H9 (cell line): ENCODE data around the gene SHTN1. TPM values are rescaled to one million over a fixed set of nuclear protein-coding genes. Genes with fewer than 3 reads are reported as not detected.
A peak's percentile ranks its signal among the peaks of the same experiment; 100 is the strongest.

ENCODE experiments used
- DNase-seq: peaks from one replicate; pipeline ENCODE4 v3.0.0-alpha.2; 2017
- H2AFZ ChIP-seq: one replicate; pipeline ENCODE4 v1.6.1; 2013; ENCODE audit warnings: mild to moderate bottlenecking, low read length, control low read depth, moderate library complexity
- H2AK5ac ChIP-seq: 2 replicates; pipeline ENCODE4 v1.6.1; 2013; ENCODE audit warnings: low read length, control low read depth, mixed read lengths; ENCODE audit not compliant: insufficient read length
- H2BK120ac ChIP-seq: one replicate; pipeline ENCODE4 v1.6.1; 2013; ENCODE audit warnings: low read depth, mild to moderate bottlenecking, low read length, control low read depth, inconsistent platforms; ENCODE audit not compliant: poor library complexity, severe bottlenecking
- H2BK12ac ChIP-seq: 2 replicates; pipeline ENCODE4 v1.6.1; 2013; ENCODE audit warnings: low read length, control low read depth, mixed read lengths, low read depth; ENCODE audit not compliant: insufficient read length
- H2BK15ac ChIP-seq: 2 replicates; pipeline ENCODE4 v1.6.1; 2013; ENCODE audit warnings: low read depth, low read length, control low read depth
- H2BK20ac ChIP-seq: one replicate; pipeline ENCODE4 v1.6.1; 2013; ENCODE audit warnings: low read depth, mild to moderate bottlenecking, low read length, control low read depth, inconsistent platforms; ENCODE audit not compliant: poor library complexity, severe bottlenecking
- H2BK5ac ChIP-seq: 2 replicates; pipeline ENCODE4 v1.6.1; 2013; ENCODE audit warnings: low read length, control low read depth, mixed read lengths; ENCODE audit not compliant: insufficient read length
- H3K14ac ChIP-seq: 2 replicates; pipeline ENCODE4 v1.6.1; 2013; ENCODE audit warnings: low read length, control low read depth; ENCODE audit not compliant: insufficient read depth
- H3K18ac ChIP-seq: 2 replicates; pipeline ENCODE4 v1.6.1; 2013; ENCODE audit warnings: low read depth, mild to moderate bottlenecking, mixed read lengths, low read length, control low read depth; ENCODE audit not compliant: insufficient read length
- H3K23ac ChIP-seq: 2 replicates; pipeline ENCODE4 v1.6.1; 2013; ENCODE audit warnings: low read length, control low read depth, mixed read lengths, low read depth; ENCODE audit not compliant: insufficient read length
- H3K23me2 ChIP-seq: 2 replicates; pipeline ENCODE4 v1.6.1; 2013; ENCODE audit warnings: low read depth, mild to moderate bottlenecking, mixed read lengths, low read length, control low read depth; ENCODE audit not compliant: insufficient read length, poor library complexity, severe bottlenecking
- H3K27ac ChIP-seq: 2 replicates; pipeline ENCODE4 v1.5.1; 2013; ENCODE audit warnings: low read length, control low read depth, mixed read lengths, low read depth; ENCODE audit not compliant: insufficient read length
- H3K27me3 ChIP-seq: 2 replicates; pipeline ENCODE4 v1.6.1; 2013; ENCODE audit warnings: low read length, control low read depth, inconsistent platforms; ENCODE audit not compliant: insufficient read depth
- H3K4ac ChIP-seq: 2 replicates; pipeline ENCODE4 v1.6.1; 2013; ENCODE audit warnings: low read depth, mild to moderate bottlenecking, control low read depth, inconsistent platforms, low read length, moderate library complexity
- H3K4me1 ChIP-seq: 2 replicates; pipeline ENCODE4 v1.6.1; 2013; ENCODE audit warnings: low read length, control low read depth, inconsistent platforms; ENCODE audit not compliant: insufficient read depth
- H3K4me2 ChIP-seq: 2 replicates; pipeline ENCODE4 v1.6.1; 2013; ENCODE audit warnings: low read length, control low read depth, mixed read lengths; ENCODE audit not compliant: insufficient read length, insufficient read depth
- H3K56ac ChIP-seq: 2 replicates; pipeline ENCODE4 v1.6.1; 2013; ENCODE audit warnings: low read depth, mild to moderate bottlenecking, mixed read lengths, low read length, control low read depth; ENCODE audit not compliant: insufficient read length
- H3K79me1 ChIP-seq: 2 replicates; pipeline ENCODE4 v1.6.1; 2013; ENCODE audit warnings: low read depth, mild to moderate bottlenecking, moderate library complexity, low read length, control low read depth, inconsistent platforms; ENCODE audit not compliant: insufficient read depth, poor library complexity, severe bottlenecking
- H3K79me2 ChIP-seq: 2 replicates; pipeline ENCODE4 v1.6.1; 2013; ENCODE audit warnings: low read length, control low read depth, inconsistent platforms; ENCODE audit not compliant: insufficient read depth
- H3K9ac ChIP-seq: 2 replicates; pipeline ENCODE4 v1.6.1; 2013; ENCODE audit warnings: low read length, control low read depth, mixed read lengths; ENCODE audit not compliant: insufficient read length; ENCODE audit errors: extremely low read depth
- H3K9me3 ChIP-seq: one replicate; pipeline ENCODE4 v1.6.1; 2013; ENCODE audit warnings: low read depth, low read length, inconsistent platforms; ENCODE audit not compliant: control insufficient read depth
- H3T11ph ChIP-seq: one replicate; pipeline ENCODE4 v1.6.1; 2013; ENCODE audit warnings: mild to moderate bottlenecking, low read length, control low read depth, inconsistent platforms
- H4K20me1 ChIP-seq: one replicate; pipeline ENCODE4 v1.6.1; 2013; ENCODE audit not compliant: control insufficient read depth, insufficient read length, insufficient read depth
- H4K5ac ChIP-seq: 2 replicates; pipeline ENCODE4 v1.6.1; 2013; ENCODE audit warnings: low read depth, mild to moderate bottlenecking, mixed read lengths, low read length, control low read depth; ENCODE audit not compliant: insufficient read length
- H4K8ac ChIP-seq: replicated peaks from 2 replicates; pipeline ENCODE4 v1.6.1; 2013; ENCODE audit warnings: low read length, control low read depth, mixed read lengths, low read depth; ENCODE audit not compliant: insufficient read length
- H4K91ac ChIP-seq: 2 replicates; pipeline ENCODE4 v1.6.1; 2013; ENCODE audit warnings: low read depth, mild to moderate bottlenecking, moderate library complexity, mixed read lengths, low read length, control low read depth; ENCODE audit not compliant: insufficient read length
- H3K27ac Mint-ChIP-seq, 3 experiments: 2 replicates in 2 of 3; 3 replicates in 1 of 3; pipeline ENCODE4 v1.8.0; 2020 to 2021; ENCODE audit warnings: mixed read lengths in 3 of 3, mild to moderate bottlenecking in 1 of 3, moderate library complexity in 1 of 3
- H3K27me3 Mint-ChIP-seq: 2 replicates; pipeline ENCODE4 v1.8.0; 2021; ENCODE audit warnings: low read depth, mild to moderate bottlenecking, moderate library complexity, mixed read lengths
- H3K36me3 Mint-ChIP-seq, 3 experiments: 2 replicates in 2 of 3; 3 replicates in 1 of 3; pipeline ENCODE4 v1.8.0; 2020 to 2021; ENCODE audit warnings: low read depth in 3 of 3, mixed read lengths in 3 of 3; ENCODE audit not compliant: insufficient read depth in 1 of 3
- H3K4me1 Mint-ChIP-seq, 2 experiments: 2 replicates each; pipeline ENCODE4 v1.8.0; 2020; ENCODE audit warnings: mixed read lengths in 2 of 2
- H3K4me3 Mint-ChIP-seq, 2 experiments: 2 replicates in 1 of 2; 3 replicates in 1 of 2; pipeline ENCODE4 v1.8.0; 2020 to 2021; ENCODE audit warnings: mild to moderate bottlenecking in 2 of 2, mixed read lengths in 2 of 2, moderate library complexity in 1 of 2
- H3K9me3 Mint-ChIP-seq, 2 experiments: 2 replicates in 1 of 2; 3 replicates in 1 of 2; pipeline ENCODE4 v1.8.0; 2020; ENCODE audit warnings: mild to moderate bottlenecking in 2 of 2, mixed read lengths in 2 of 2, moderate library complexity in 1 of 2
- WGBS: extraction: QIAGEN DNeasy Blood & Tissue Kit; methylation state at CpG from one replicate; pipeline ENCODE4 v1.1.7; 2013; ENCODE audit warnings: missing lambda C conversion rate, low lambda C conversion rate, mixed read lengths; ENCODE audit not compliant: insufficient read length; ENCODE audit errors: extremely low coverage; 5-methylcytosine and 5-hydroxymethylcytosine counted together
- total RNA-seq: library from RNA; stranded (reverse); gene quantifications from 2 replicates; pipeline ENCODE4 v1.2.1, GENCODE V29; 2021
- TF ChIP-seq, protein P1 (sequence below): fragments of 200-600 bp; sonication (generic); conservative IDR thresholded peaks from 3 replicates; pipeline ENCODE4 v1.8.0; 2021; ENCODE audit warnings: antibody characterized with exemption, mild to moderate bottlenecking

Gene SHTN1
- total RNA-seq, 1 experiment from 2014 or later = 22.1 TPM

DNA sequence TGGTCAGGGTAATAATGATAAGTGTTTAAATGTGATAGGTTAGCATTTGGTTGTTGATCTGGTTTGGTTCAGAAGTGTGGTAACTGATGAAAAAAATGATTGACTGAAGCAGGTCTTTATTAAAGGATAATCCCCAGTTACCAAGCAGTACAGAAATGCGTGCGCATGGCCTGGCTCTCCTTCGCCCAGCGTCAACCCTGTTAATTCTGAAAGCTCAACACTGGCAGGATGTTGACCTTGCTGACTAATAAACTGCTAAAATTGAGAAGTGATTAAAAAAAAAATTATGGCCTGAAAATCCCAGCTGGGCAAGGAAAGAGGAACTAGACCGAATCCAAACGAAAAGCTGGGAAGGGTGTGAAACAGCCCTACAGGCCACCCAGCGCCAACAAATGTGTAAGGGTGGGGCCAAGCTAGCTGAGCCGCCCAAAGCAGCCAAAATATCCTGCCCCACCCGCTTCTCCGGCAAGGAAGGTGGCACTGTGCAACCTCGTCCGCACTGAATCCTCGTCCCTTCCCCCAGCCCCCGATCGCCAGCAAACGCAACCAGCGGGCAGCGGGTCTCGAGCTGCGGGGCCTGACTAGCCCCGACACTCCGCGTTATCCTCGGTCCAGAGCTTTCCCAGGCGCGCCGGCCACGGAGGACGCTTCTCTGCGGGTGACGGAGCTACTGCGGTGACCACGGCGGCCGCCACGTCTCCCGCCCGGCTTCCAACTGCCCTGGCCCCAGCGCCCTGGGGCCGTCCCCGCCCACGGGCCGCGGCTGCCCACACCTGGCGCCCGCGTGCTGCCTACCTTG is 561 bp downstream of the SHTN1 start:
- peaks cover 7% of the 10 kb centered on the region for H3K27me3 Mint-ChIP-seq
- no peaks in the 10 kb centered on the region for H3K4me1 ChIP-seq
- H2BK12ac ChIP-seq = no peak overlapping the region
- H3K4me1 Mint-ChIP-seq = peaks cover 17 to 28% of the 10 kb centered on the region in 2 experiments
- H3K79me1 ChIP-seq = no peaks in the 10 kb centered on the region
- no peak overlapping the region for H3K56ac ChIP-seq
- H3K27ac ChIP-seq = no peak overlapping the region
- H2BK120ac ChIP-seq = no peak overlapping the region
- no peaks in the 10 kb centered on the region for H3K79me2 ChIP-seq
- H3K23me2 ChIP-seq = peaks cover 4% of the 10 kb centered on the region
- no peak overlapping the region for H2AK5ac ChIP-seq
- no peak overlapping the region for H4K8ac ChIP-seq
- H4K91ac ChIP-seq = no peak overlapping the region
- DNase-seq = peak; percentile 54
- peak overlapping the region; percentile 86 to 89 for H3K4me3 Mint-ChIP-seq
- WGBS = no CpG with 5 or more reads among the region's 47 CpGs
- H3K23ac ChIP-seq = no peak overlapping the region
- H3T11ph ChIP-seq = no peak overlapping the region
- no peak overlapping the region for H2BK15ac ChIP-seq
- H3K4ac ChIP-seq = no peak overlapping the region
- peak overlapping the region; percentile 69 for H3K4me2 ChIP-seq
- no peak overlapping the region for H2BK20ac ChIP-seq
- 0 out of 7 replicates have a peak, but pooled peaks cover 0 to 3% (median 0%) of the 10 kb centered on the region in 3 experiments for H3K36me3 Mint-ChIP-seq
- H3K9me3 ChIP-seq = no peaks in the 10 kb centered on the region
- no peak overlapping the region for H2BK5ac ChIP-seq
- no peaks in the 10 kb centered on the region for H3K9me3 Mint-ChIP-seq
- H3K9ac ChIP-seq = peak overlapping the region; percentile 51
- no peaks in the 10 kb centered on the region; the same call in 1 of the 2 replicates for H3K27me3 ChIP-seq
- peak overlapping the region; percentile 69 for H3K14ac ChIP-seq
- H4K5ac ChIP-seq = no peak overlapping the region
- no peaks in the 10 kb centered on the region for H4K20me1 ChIP-seq
- H3K18ac ChIP-seq = peak overlapping the region; percentile 61
- TF ChIP-seq, protein P1, sequence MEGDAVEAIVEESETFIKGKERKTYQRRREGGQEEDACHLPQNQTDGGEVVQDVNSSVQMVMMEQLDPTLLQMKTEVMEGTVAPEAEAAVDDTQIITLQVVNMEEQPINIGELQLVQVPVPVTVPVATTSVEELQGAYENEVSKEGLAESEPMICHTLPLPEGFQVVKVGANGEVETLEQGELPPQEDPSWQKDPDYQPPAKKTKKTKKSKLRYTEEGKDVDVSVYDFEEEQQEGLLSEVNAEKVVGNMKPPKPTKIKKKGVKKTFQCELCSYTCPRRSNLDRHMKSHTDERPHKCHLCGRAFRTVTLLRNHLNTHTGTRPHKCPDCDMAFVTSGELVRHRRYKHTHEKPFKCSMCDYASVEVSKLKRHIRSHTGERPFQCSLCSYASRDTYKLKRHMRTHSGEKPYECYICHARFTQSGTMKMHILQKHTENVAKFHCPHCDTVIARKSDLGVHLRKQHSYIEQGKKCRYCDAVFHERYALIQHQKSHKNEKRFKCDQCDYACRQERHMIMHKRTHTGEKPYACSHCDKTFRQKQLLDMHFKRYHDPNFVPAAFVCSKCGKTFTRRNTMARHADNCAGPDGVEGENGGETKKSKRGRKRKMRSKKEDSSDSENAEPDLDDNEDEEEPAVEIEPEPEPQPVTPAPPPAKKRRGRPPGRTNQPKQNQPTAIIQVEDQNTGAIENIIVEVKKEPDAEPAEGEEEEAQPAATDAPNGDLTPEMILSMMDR = no peak; the same call in 2 of the 3 replicates
- H3K27ac Mint-ChIP-seq = peak overlapping the region in 1 of 3 experiments; percentile 65; a peak in 1 of 7 replicates
- no peak overlapping the region for H2AFZ ChIP-seq
